DOHH2 (cell line): ENCODE results near the gene CAPN2.

Source experiments
- H3F3A ChIP-seq: fragments of 200-600 bp; sonication (generic), shearing (Covaris generic); 2 replicates; pipeline ENCODE4 v1.6.0; 2016; ENCODE audit warnings: antibody characterized with exemption, mild to moderate bottlenecking; ENCODE audit not compliant: control insufficient read depth, insufficient read depth
- H3K27ac ChIP-seq: fragments of 200-600 bp; sonication (generic); 2 replicates; pipeline ENCODE4 v1.5.1; 2014; ENCODE audit warnings: low read depth, mild to moderate bottlenecking, low read length, moderate library complexity
- H3K27me3 ChIP-seq: fragments of 200-600 bp; sonication (generic); 2 replicates; pipeline ENCODE4 v1.6.1; 2014; ENCODE audit warnings: mild to moderate bottlenecking, low read length, mixed read lengths; ENCODE audit not compliant: control insufficient read depth
- H3K36me3 ChIP-seq: fragments of 200-600 bp; sonication (generic); 2 replicates; pipeline ENCODE4 v1.6.1; 2014; ENCODE audit warnings: mild to moderate bottlenecking, low read length, moderate library complexity, mixed read lengths; ENCODE audit not compliant: control insufficient read depth
- H3K4me1 ChIP-seq: fragments of 200-600 bp; sonication (generic); 2 replicates; pipeline ENCODE4 v1.6.1; 2014; ENCODE audit warnings: mild to moderate bottlenecking, low read length, mixed read lengths; ENCODE audit not compliant: control insufficient read depth
- H3K4me2 ChIP-seq: fragments of 200-600 bp; sonication (generic); 2 replicates; pipeline ENCODE4 v1.6.0; 2014; ENCODE audit warnings: mild to moderate bottlenecking, low read length, moderate library complexity
- H3K4me3 ChIP-seq: fragments of 200-600 bp; sonication (generic); 2 replicates; pipeline ENCODE4 v1.5.1; 2014; ENCODE audit warnings: mild to moderate bottlenecking, low read length, mixed read lengths
- H3K79me2 ChIP-seq: fragments of 200-600 bp; sonication (generic); 2 replicates; pipeline ENCODE4 v1.6.1; 2014; ENCODE audit warnings: mild to moderate bottlenecking, low read length, mixed read lengths; ENCODE audit not compliant: control insufficient read depth
- H3K9me2 ChIP-seq: fragments of 200-600 bp; sonication (generic); replicated peaks from 2 replicates; pipeline ENCODE4 v1.6.1; 2014; ENCODE audit warnings: mild to moderate bottlenecking, low read length, mixed read lengths; ENCODE audit not compliant: control insufficient read depth
- H3K9me3 ChIP-seq: fragments of 200-600 bp; sonication (generic); 2 replicates; pipeline ENCODE4 v1.6.1; 2014; ENCODE audit warnings: antibody characterized with exemption, low read length, mixed read lengths; ENCODE audit not compliant: control insufficient read depth, insufficient read depth
- H4K20me1 ChIP-seq: fragments of 200-600 bp; sonication (generic); 2 replicates; pipeline ENCODE4 v1.6.0; 2014; ENCODE audit warnings: low read depth, mild to moderate bottlenecking, antibody characterized with exemption, low read length, moderate library complexity; ENCODE audit not compliant: control insufficient read depth, insufficient read depth
- CTCF ChIP-seq: fragments of 200-600 bp; sonication (generic); IDR thresholded peaks from one replicate; pipeline ENCODE4 v1.5.1; 2014; ENCODE audit warnings: antibody characterized with exemption, mild to moderate bottlenecking, low read depth, low read length; ENCODE audit not compliant: poor library complexity, severe bottlenecking
- EZH2phosphoT487 ChIP-seq: fragments of 200-600 bp; sonication (generic); IDR thresholded peaks from 2 replicates; pipeline ENCODE4 v1.6.1; 2017; ENCODE audit warnings: borderline replicate concordance, mild to moderate bottlenecking, antibody characterized with exemption, low read length, moderate library complexity, mixed read lengths

CAPN2 gene

DNA sequence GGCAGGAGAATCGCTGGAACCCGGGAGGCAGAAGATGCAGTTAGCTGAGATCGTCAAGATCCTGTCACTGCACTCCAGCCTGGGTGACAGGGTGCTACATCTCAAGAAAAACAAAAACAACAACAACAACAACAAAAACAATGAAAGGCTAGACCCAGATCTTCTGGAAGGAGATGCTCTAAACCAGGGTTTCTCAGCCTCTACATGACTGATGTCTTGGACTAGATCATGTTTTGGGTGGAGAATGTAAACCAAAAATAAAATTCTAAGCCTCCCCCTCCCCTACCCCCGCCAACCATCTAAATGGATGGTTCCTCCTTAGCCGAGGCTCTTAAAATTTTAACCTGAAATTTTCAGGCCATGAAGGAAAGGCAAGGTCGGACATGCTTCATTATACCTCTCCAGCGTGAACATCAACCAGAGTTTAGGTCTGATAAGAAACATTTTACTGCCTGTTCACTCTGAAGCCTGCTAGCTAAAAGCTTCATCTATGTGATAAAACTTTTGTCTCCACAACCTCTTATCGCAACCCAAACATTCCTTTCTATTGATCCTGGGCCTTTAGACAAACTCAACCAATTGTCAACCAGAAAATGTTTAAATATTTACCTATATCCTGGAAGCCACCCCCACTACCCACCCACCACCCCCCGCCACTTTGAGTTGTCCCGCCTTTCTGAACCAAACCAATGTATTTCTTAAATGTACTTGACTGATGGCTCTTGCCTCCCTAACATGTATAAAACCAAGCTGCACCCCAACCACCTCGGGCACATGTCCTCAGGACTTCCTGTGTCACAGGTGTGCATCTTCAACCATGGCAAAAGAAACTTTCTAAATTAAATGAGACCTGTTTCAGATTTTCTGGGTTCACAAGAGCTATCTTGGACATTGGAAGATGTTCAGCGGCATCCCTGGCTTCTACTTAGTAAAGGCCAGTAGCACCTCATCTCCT lies 1.9 kb upstream of the CAPN2 start:
- Histone ChIP-seq H3K27ac (no peak overlapping the region), H3K4me1 (no peaks in the 10 kb centered on the region), H3K36me3 (no peaks in the 10 kb centered on the region), H3K27me3 (peaks cover 23% of the 10 kb centered on the region), H3K79me2 (no peaks in the 10 kb centered on the region), H4K20me1 (no peaks in the 10 kb centered on the region; the same call in 1 of the 2 replicates), H3K4me2 (no peak overlapping the region), H3K4me3 (no peak overlapping the region), H3K9me3 (no peaks in the 10 kb centered on the region), H3K9me2 (no peaks in the 10 kb centered on the region), H3F3A (no peaks in the 10 kb centered on the region)
- TF ChIP-seq CTCF = no peak
- no peak for TF ChIP-seq EZH2phosphoT487

GRCh38 chr1:223711173-223711572 lies 1.2 kb upstream of the CAPN2 start:
- Histone ChIP-seq H3K27ac (no peak overlapping the region), H3F3A (no peaks in the 10 kb centered on the region), H3K4me2 (no peak overlapping the region), H3K36me3 (no peaks in the 10 kb centered on the region), H3K9me2 (no peaks in the 10 kb centered on the region), H3K27me3 (peaks cover 29% of the 10 kb centered on the region), H3K4me1 (no peaks in the 10 kb centered on the region), H4K20me1 (no peaks in the 10 kb centered on the region; the same call in 1 of the 2 replicates), H3K9me3 (no peaks in the 10 kb centered on the region), H3K4me3 (no peak overlapping the region), H3K79me2 (no peaks in the 10 kb centered on the region)
- TF ChIP-seq CTCF (no peak), EZH2phosphoT487 (no peak)

DNA sequence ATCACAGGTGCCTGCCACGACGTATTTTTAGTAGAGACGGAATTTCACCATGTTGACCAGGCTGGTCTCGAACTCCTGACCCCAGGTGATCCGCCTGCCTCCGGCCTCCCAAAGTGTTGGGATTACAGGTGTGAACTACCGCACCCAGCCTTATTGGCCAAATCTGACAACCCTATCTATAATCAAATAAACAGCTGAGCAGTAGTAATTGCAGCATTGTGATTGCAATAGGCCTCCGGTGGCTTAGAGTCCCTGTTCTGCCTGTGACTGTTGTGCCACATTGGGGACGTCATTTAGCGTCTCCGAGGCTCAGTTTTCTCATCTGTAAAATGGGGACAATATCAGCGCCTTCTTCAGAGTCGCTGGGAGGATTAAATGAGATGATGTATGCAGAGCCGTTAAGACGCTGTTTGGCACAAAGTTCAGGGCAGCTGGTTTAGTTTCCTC lies 569 bp upstream of the CAPN2 start:
- no peak overlapping the region for H3K4me3 ChIP-seq
- peaks cover 34% of the 10 kb centered on the region for H3K27me3 ChIP-seq
- no peaks in the 10 kb centered on the region for H3K9me2 ChIP-seq
- no peaks in the 10 kb centered on the region for H3K9me3 ChIP-seq
- H3K79me2 ChIP-seq = no peaks in the 10 kb centered on the region
- no peak overlapping the region for H3K4me2 ChIP-seq
- H3K36me3 ChIP-seq = no peaks in the 10 kb centered on the region
- no peaks in the 10 kb centered on the region; the same call in 1 of the 2 replicates for H4K20me1 ChIP-seq
- H3K4me1 ChIP-seq = no peaks in the 10 kb centered on the region
- TF ChIP-seq CTCF = no peak
- TF ChIP-seq EZH2phosphoT487 = no peak
- no peak overlapping the region for H3K27ac ChIP-seq
- H3F3A ChIP-seq = no peaks in the 10 kb centered on the region
